ENCODE data around the gene PPP1R1C. TPM values are rescaled to one million over a fixed set of nuclear protein-coding genes. Genes with fewer than 3 reads are reported as not detected.
A peak's percentile ranks its signal among the peaks of the same experiment; 100 is the strongest.

PPP1R1C gene
- total RNA-seq, 2 experiments from 2014 or later, result not detected

DNA sequence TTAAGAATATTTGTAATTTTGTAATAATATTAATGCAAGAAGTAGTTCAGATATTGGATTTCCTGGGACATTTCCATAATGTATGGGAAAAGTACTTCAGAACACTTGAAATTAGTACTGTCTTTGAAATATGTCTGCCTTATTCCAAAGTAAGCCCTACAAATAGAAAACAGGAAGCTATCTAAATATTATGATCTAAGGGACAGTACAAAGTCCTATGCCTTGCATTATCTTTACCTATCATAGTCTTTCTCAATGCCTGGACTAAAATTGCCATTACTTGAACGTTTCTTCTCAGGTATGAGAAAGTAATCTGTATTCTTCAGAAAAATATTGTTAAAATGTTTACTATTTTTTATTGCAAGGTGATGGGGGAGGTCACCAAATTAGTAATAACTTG is 113.0 kb downstream of the PPP1R1C start:
- no TSS peak for BruUV-seq (replicated peaks)
- CTCF ChIA-PET (ENCODE audit: unreplicated experiment), result no interaction called here

DNA sequence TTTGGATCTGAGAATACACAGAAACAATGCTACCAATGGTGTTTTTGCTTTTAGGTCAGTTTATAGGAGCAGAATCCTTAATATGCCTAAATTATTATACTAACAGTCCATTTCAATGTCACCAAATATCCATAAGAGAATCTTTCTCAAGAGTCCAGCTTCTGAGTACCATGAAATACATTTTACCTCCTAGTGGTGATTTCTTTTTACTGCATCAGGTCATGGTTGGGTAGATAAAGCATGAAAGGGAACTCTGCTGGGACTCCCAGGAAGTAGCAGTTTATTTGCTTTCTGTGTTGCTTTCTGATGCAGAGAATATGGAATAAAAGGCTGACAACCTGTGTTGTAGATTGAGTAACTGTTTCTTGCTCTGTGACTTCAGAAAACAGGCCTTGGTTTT is 115.6 kb downstream of the PPP1R1C start:
- intact Hi-C loops (cut with micrococcal nuclease; ENCODE audit: unreplicated experiment), result no loop called here
- Histone ChIP-seq H3K27ac (ENCODE audit: low read depth, low read length, poor library complexity, severe bottlenecking) (no peak overlapping the region), H3K9me3 (ENCODE audit: low read length) (no peaks in the 10 kb centered on the region), H3K4me3 (ENCODE audit: low read depth, low read length, poor library complexity, severe bottlenecking) (no peak overlapping the region), H3K4me1 (ENCODE audit: insufficient read depth, low read length, poor library complexity, severe bottlenecking) (no peaks in the 10 kb centered on the region), H3K9me2 (ENCODE audit: insufficient read depth, low read length) (no peaks in the 10 kb centered on the region), H2AFZ (ENCODE audit: low read length) (no peak overlapping the region), H4K20me1 (ENCODE audit: insufficient read depth, low read length) (no peaks in the 10 kb centered on the region), H3K4me2 (ENCODE audit: low read length) (no peak overlapping the region), H3K36me3 (ENCODE audit: insufficient read depth, low read length) (no peaks in the 10 kb centered on the region), H3K79me2 (ENCODE audit: insufficient read depth, low read depth, low read length) (no peaks in the 10 kb centered on the region)
- CTCF ChIA-PET (ENCODE audit: unreplicated experiment), result no interaction called here
- POLR2A ChIA-PET, result interaction anchor here (0.6 kb wide), 1 partner anchor 805 kb away, joined by 3 read pairs; no protein-coding TSS in a partner anchor
- peak; percentile 18 for DNase-seq (ENCODE audit: low spot score)
- TF ChIP-seq EZH2phosphoT487 (IDR thresholded peaks at IDR 0.05; ENCODE audit: borderline replicate concordance, low read depth, low read length), result no peak
- TF ChIP-seq, protein P1, sequence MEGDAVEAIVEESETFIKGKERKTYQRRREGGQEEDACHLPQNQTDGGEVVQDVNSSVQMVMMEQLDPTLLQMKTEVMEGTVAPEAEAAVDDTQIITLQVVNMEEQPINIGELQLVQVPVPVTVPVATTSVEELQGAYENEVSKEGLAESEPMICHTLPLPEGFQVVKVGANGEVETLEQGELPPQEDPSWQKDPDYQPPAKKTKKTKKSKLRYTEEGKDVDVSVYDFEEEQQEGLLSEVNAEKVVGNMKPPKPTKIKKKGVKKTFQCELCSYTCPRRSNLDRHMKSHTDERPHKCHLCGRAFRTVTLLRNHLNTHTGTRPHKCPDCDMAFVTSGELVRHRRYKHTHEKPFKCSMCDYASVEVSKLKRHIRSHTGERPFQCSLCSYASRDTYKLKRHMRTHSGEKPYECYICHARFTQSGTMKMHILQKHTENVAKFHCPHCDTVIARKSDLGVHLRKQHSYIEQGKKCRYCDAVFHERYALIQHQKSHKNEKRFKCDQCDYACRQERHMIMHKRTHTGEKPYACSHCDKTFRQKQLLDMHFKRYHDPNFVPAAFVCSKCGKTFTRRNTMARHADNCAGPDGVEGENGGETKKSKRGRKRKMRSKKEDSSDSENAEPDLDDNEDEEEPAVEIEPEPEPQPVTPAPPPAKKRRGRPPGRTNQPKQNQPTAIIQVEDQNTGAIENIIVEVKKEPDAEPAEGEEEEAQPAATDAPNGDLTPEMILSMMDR (conservative IDR thresholded peaks at IDR 0.05; ENCODE audit: low read length), result peak; percentile 60
- no TSS peak for BruUV-seq (replicated peaks)

More for the DNA sequence above, 113.0 kb downstream of the PPP1R1C start:
- Histone ChIP-seq H3K27ac (ENCODE audit: low read depth, low read length, poor library complexity, severe bottlenecking) (no peak overlapping the region), H3K79me2 (ENCODE audit: insufficient read depth, low read depth, low read length) (no peaks in the 10 kb centered on the region), H3K9me2 (ENCODE audit: insufficient read depth, low read length) (no peaks in the 10 kb centered on the region), H4K20me1 (ENCODE audit: insufficient read depth, low read length) (no peaks in the 10 kb centered on the region), H3K9me3 (ENCODE audit: low read length) (no peaks in the 10 kb centered on the region), H2AFZ (ENCODE audit: low read length) (no peak overlapping the region), H3K36me3 (ENCODE audit: insufficient read depth, low read length) (no peaks in the 10 kb centered on the region), H3K4me2 (ENCODE audit: low read length) (no peak overlapping the region), H3K4me3 (ENCODE audit: low read depth, low read length, poor library complexity, severe bottlenecking) (no peak overlapping the region), H3K4me1 (ENCODE audit: insufficient read depth, low read length, poor library complexity, severe bottlenecking) (no peaks in the 10 kb centered on the region)
- POLR2A ChIA-PET, result interaction anchor here (0.7 kb wide), 1 partner anchor 168 kb away, joined by 3 read pairs; no protein-coding TSS in a partner anchor
- TF ChIP-seq EZH2phosphoT487 (IDR thresholded peaks at IDR 0.05; ENCODE audit: borderline replicate concordance, low read depth, low read length), result no peak
- TF ChIP-seq, protein P1 (conservative IDR thresholded peaks at IDR 0.05; ENCODE audit: low read length), result no peak
- intact Hi-C loops (cut with micrococcal nuclease; ENCODE audit: unreplicated experiment), result no loop called here
- no peak for DNase-seq (ENCODE audit: low spot score)

DNA sequence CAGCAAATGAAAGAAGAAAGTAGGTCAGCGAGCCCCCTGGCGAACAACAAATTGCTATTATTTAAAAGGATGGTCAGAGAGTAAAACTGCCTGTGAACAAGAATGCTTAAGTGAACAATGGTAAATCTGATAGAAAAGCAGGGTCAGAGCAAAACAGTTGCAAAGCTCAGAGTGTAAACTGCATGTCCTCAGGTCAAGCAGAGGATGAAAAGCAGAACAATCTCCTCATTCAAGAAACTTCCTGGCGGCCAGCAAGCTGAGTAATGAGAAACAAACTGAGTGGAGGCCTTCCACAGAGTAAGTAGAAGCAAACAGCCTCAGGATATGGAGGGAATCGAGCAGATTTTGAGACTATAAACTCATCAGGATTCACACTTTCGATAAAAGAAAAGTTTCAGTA is 117.9 kb downstream of the PPP1R1C start:
- Histone ChIP-seq H3K36me3 (ENCODE audit: insufficient read depth, low read length) (no peaks in the 10 kb centered on the region), H3K4me3 (ENCODE audit: low read depth, low read length, poor library complexity, severe bottlenecking) (no peak overlapping the region), H3K9me3 (ENCODE audit: low read length) (no peaks in the 10 kb centered on the region), H4K20me1 (ENCODE audit: insufficient read depth, low read length) (no peaks in the 10 kb centered on the region), H2AFZ (ENCODE audit: low read length) (no peak overlapping the region), H3K27ac (ENCODE audit: low read depth, low read length, poor library complexity, severe bottlenecking) (no peak overlapping the region), H3K4me1 (ENCODE audit: insufficient read depth, low read length, poor library complexity, severe bottlenecking) (no peaks in the 10 kb centered on the region), H3K4me2 (ENCODE audit: low read length) (no peak overlapping the region), H3K9me2 (ENCODE audit: insufficient read depth, low read length) (no peaks in the 10 kb centered on the region), H3K79me2 (ENCODE audit: insufficient read depth, low read depth, low read length) (no peaks in the 10 kb centered on the region)
- no TSS peak for BruUV-seq (replicated peaks)
- TF ChIP-seq EZH2phosphoT487 (IDR thresholded peaks at IDR 0.05; ENCODE audit: borderline replicate concordance, low read depth, low read length), result no peak
- TF ChIP-seq, protein P1 (conservative IDR thresholded peaks at IDR 0.05; ENCODE audit: low read length), result no peak
- DNase-seq (ENCODE audit: low spot score), result no peak
- POLR2A ChIA-PET, result no interaction called here
- intact Hi-C loops (cut with micrococcal nuclease; ENCODE audit: unreplicated experiment), result no loop called here
- CTCF ChIA-PET (ENCODE audit: unreplicated experiment), result interaction anchor here (0.7 kb wide), 1 partner anchor 14 kb away, joined by 3 read pairs; no protein-coding TSS in a partner anchor
